ENCODE results near the gene KCNT2. TPM values are rescaled to one million over a fixed set of nuclear protein-coding genes. Genes with fewer than 3 reads are reported as not detected.

KCNT2 gene
- not detected in 2 replicates for total RNA-seq

GRCh38 chr1:196608390-196609369 lies at the start of gene KCNT2:
TSS of gene KCNT2 (minus strand) at chr1:196608440. CDS start at chr1:196608309, 131 bp downstream.
- ChIA-PET CTCF (no interaction called here), POLR2A (no interaction called here)
- Mint-ChIP-seq H3K36me3 (ENCODE audit: low read depth) (no peaks in the 10 kb centered on the region), H3K27me3 (peaks cover 15% of the 10 kb centered on the region), H3K9me3 (peaks cover 2% of the 10 kb centered on the region), H3K27ac (no peak within 1 kb of the TSS), H3K4me3 (no peak within 1 kb of the TSS), H3K4me1 (no peaks in the 10 kb centered on the region)
- ATAC-seq (ENCODE audit: low read depth) (no peak), DNase-seq (no peak)
- no peak for TF ChIP-seq CTCF (IDR thresholded peaks at IDR 0.05)
- intact Hi-C loops (cut with micrococcal nuclease), result no loop called here

GRCh38 chr1:196655494-196655893 lies 47.3 kb upstream of the KCNT2 start:
- H3K4me3 Mint-ChIP-seq, result no peak overlapping the region
- no peaks in the 10 kb centered on the region for H3K4me1 Mint-ChIP-seq
- ChIA-PET CTCF (no interaction called here), POLR2A (no interaction called here)
- no peaks in the 10 kb centered on the region for H3K36me3 Mint-ChIP-seq (ENCODE audit: low read depth)
- intact Hi-C loops (cut with micrococcal nuclease), result no loop called here
- no peaks in the 10 kb centered on the region for H3K9me3 Mint-ChIP-seq
- no peak for ATAC-seq (ENCODE audit: low read depth)
- H3K27me3 Mint-ChIP-seq, result no peaks in the 10 kb centered on the region
- no peak for TF ChIP-seq CTCF (IDR thresholded peaks at IDR 0.05)
- H3K27ac Mint-ChIP-seq, result no peak overlapping the region
- DNase-seq, result no peak

GRCh38 chr1:196655071-196655470 lies 46.8 kb upstream of the KCNT2 start:
- no peak for TF ChIP-seq CTCF (IDR thresholded peaks at IDR 0.05)
- ATAC-seq (ENCODE audit: low read depth), result no peak
- no peak overlapping the region for H3K4me3 Mint-ChIP-seq
- intact Hi-C loops (cut with micrococcal nuclease), result no loop called here
- no peak for DNase-seq
- no peaks in the 10 kb centered on the region for H3K4me1 Mint-ChIP-seq
- no peaks in the 10 kb centered on the region for H3K36me3 Mint-ChIP-seq (ENCODE audit: low read depth)
- H3K9me3 Mint-ChIP-seq, result no peaks in the 10 kb centered on the region
- ChIA-PET POLR2A (no interaction called here), CTCF (no interaction called here)
- no peaks in the 10 kb centered on the region for H3K27me3 Mint-ChIP-seq
- H3K27ac Mint-ChIP-seq, result no peak overlapping the region

GRCh38 chr1:196654271-196654670 lies 46.0 kb upstream of the KCNT2 start:
- H3K36me3 Mint-ChIP-seq (ENCODE audit: low read depth), result no peaks in the 10 kb centered on the region
- CTCF ChIA-PET, result no interaction called here
- H3K9me3 Mint-ChIP-seq, result no peaks in the 10 kb centered on the region
- no peak for ATAC-seq (ENCODE audit: low read depth)
- H3K4me3 Mint-ChIP-seq, result no peak overlapping the region
- no peaks in the 10 kb centered on the region for H3K4me1 Mint-ChIP-seq
- no peak for TF ChIP-seq CTCF (IDR thresholded peaks at IDR 0.05)
- intact Hi-C loops (cut with micrococcal nuclease), result no loop called here
- DNase-seq, result no peak
- no peaks in the 10 kb centered on the region for H3K27me3 Mint-ChIP-seq
- POLR2A ChIA-PET, result no interaction called here
- no peak overlapping the region for H3K27ac Mint-ChIP-seq

- no peaks in the 10 kb centered on the region for H3K9me3 Mint-ChIP-seq
Measured at GRCh38 chr1:196651637-196652215, 43.5 kb upstream of the KCNT2 start, which contains the start of gene CFH. TSS of gene CFH (plus strand) at chr1:196652043. CDS start at chr1:196652118, 75 bp downstream.

More at GRCh38 chr1:196651637-196652215, 43.5 kb upstream of the KCNT2 start, which contains the start of gene CFH:
- H3K36me3 Mint-ChIP-seq (ENCODE audit: low read depth), result no peaks in the 10 kb centered on the region
- H3K4me1 Mint-ChIP-seq, result no peaks in the 10 kb centered on the region
- DNase-seq (no peak), ATAC-seq (ENCODE audit: low read depth) (no peak)
- no peak for TF ChIP-seq CTCF (IDR thresholded peaks at IDR 0.05)
- H3K27me3 Mint-ChIP-seq, result no peaks in the 10 kb centered on the region
- POLR2A ChIA-PET, result no interaction called here
- CTCF ChIA-PET, result no interaction called here
- H3K27ac Mint-ChIP-seq, result no peak within 1 kb of the TSS
- intact Hi-C loops (cut with micrococcal nuclease), result no loop called here
- H3K4me3 Mint-ChIP-seq, result no peak within 1 kb of the TSS

All from activated B cell treated with CpG ODN at 0.5 μM for 24 hours (primary cell).